Left renal pelvis (tissue), 4 donors: ENCODE measurements around the gene ARHGEF12. TPM values are rescaled to one million over a fixed set of nuclear protein-coding genes. Genes with fewer than 3 reads are reported as not detected.
"Not testable (repeated sequence)": the region's sequence is repeated elsewhere in the genome, so short reads cannot be mapped to it uniquely, and the experiment has no call there.

Experiments used
- DNase-seq, 4 donors: peaks; one replicate each; pipeline ENCODE4 v3.0.0-alpha.2; 2013; ENCODE audit warnings: low read depth in 4 of 4, low spot score in 3 of 4
- polyA plus RNA-seq, 4 donors: library from polyadenylated mRNA; unstranded; fragments of 120-200 nt; gene quantifications; one replicate each; pipeline ENCODE4 v1.2.1, GENCODE V29; 2013; ENCODE audit not compliant: insufficient read length in 4 of 4

ARHGEF12 gene
- polyA plus RNA-seq, 4 donors = 53.9 to 133 (median 124) TPM

DNA sequence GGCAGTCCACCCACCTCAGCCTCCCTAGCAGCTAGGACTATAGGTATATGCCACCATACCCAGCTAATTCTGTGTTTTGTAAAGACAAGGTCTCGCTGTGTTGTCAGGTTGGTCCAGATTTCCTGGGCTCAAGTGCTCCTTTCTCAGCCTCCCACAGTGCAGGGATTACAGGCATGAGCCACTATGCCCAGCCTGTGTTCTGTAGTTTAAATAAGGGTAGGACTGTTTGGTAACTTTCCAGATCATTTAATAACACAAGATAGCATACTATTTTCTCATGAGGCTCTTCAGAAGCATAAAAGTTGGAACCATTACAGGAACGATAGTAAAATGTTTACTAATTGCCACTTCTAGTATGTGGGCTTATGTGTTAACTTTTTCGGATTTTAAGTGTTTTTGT is 137.3 kb downstream of the ARHGEF12 start:
- no peak for DNase-seq

DNA sequence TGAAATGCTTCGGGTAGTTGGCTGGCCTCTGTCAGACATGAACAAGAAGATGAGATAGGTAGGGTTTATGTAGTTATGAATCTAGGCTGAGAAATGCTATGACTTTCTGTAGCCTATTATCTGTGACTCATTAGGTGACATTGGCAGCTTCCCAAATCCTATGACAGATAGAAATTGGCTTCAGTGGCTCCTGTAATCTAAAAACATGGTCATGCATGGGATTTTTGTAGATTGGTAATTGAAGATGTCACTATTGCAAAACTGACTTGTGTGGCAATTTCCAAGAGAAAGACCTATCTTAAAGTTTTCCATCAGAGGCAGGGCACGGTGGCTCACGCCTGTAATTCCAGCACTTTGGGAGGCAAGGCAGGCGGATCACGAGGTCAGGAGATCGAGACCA is 145.9 kb downstream of the ARHGEF12 start:
- DNase-seq = no peak

DNA sequence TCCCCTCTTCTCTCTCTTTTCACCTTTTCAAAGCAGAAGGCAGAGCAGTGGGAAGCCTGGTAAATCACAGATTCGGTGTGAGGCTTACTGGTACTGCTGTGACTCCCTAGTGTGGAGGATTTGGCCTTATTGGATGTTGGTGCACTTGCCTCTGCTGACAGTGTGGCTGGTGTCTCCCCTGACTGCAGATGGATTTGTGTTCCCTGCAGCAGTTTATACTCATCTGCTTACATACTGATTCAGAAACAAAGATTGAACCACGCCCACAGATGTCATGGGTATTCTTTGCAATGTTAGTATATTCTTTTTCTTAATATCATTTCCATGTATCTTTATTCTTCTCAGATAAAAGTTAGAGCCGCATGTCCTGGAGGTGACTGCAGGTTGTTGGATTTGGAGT is 148.5 kb downstream of the ARHGEF12 start:
- DNase-seq = no peak

DNA sequence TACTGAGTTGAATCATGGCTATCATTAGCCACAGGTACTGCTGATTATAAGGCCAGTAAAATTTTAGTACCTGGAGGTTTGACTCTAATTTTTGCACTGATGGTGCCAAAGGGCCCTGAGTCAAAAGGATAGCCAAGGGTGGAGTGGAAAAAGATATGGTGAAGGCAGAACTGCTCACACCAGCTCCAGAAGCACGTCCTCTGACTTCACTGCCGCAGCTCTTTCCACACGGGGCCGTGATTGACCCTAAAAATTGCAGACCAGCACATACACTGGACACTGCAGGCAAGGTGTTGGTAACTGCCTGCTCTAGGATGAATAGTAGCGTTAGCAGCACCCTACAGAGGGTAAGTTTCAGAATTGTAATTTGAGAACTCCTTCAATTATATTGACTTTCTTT is 149.9 kb downstream of the ARHGEF12 start:
- no peak for DNase-seq

DNA sequence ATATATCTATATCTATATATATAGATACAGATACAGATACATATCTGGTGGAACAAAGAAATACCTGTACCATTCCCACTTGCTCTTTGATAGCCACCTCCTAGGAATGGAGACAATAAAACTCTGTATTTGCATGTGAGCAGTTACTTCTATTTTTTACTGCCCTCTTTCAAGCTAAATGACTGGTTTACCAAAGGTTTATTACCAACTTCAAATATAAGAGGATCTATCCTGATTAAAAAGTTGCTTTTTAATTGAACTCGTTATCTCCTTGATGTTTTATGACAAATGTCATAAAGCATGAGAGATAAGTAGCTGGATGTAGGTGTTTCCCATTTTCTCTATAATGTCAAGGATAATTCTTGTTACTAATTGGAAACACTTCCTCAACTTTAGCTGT is 153.6 kb downstream of the ARHGEF12 start:
- no peak for DNase-seq

DNA sequence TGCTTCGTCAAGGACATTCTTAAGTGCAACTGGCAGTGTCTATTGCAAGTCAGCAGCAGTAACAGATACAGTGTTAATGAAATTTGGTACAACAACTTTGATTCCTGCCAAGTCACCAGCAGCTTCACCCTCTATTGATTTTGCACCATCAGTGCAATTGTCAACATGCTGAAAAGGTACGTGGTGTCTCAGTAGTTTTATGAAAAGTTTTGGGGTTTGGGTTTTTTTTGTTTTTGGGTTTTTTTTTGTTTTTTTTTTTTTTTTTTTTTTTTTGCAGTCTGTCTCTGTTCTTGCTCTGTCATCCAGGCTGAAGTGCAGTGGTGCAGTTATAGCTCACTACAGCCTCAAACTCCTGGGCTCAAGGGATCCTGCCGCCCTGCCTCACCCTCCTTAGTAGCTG is 156.3 kb downstream of the ARHGEF12 start:
- no peak for DNase-seq

DNA sequence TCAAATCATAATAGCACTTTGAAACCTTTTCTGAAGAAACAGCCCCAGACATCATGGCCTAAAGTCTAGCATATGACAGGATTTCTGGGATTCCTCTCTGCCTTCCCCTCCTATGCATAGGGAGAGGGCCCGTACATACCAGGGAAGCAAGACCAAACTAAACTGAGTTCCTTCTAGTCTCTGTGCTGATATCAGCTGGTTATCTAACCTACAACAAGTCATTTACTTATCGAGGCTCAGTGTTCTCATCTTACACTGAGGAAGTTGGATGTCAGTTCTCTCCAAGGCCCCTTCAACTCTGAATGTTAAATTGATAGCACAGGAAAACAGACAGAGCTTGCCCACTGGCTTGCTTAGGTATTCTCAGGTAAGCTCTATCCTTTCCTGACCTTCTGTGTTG is 158.4 kb downstream of the ARHGEF12 start:
- DNase-seq = no peak

DNA sequence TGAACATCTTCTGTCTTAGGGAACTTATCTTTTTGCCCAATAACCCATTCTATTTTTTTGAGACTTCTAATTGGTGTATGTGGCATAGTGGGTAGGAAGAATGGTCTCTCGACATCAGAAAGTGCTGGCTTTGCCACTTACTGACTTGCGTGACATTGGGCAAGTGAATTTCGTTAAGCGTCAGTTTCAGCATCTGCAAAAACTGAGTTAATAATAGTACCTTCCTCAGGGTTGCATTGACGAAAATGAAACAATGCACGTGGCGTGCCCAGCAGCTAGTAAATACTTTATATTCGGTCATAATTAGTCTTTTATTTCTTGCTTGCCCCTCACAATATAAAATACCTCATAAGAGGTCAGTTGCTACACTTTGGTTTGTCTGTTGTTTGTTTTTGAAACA is 162.9 kb downstream of the ARHGEF12 start:
- no peak for DNase-seq

DNA sequence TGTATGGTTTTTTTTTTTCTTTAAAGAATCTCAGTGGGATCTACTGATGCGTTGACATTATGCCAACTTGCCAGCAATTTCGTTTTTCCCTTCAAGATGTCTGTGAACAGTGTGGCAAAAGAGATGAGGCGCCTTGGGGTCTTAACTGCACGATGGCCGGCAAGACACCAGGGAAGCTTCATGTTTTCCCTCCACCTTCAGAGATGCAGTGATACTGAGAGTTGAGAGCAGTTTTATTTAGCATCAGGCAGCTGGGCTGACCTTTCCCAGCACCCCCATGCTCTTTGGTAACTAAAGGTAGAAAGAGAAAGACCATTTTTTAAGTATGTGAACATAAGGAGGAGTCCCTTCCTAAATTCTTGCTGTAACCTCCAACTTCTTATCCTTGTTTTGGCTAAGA is 163.6 kb downstream of the ARHGEF12 start:
- DNase-seq = no peak

DNA sequence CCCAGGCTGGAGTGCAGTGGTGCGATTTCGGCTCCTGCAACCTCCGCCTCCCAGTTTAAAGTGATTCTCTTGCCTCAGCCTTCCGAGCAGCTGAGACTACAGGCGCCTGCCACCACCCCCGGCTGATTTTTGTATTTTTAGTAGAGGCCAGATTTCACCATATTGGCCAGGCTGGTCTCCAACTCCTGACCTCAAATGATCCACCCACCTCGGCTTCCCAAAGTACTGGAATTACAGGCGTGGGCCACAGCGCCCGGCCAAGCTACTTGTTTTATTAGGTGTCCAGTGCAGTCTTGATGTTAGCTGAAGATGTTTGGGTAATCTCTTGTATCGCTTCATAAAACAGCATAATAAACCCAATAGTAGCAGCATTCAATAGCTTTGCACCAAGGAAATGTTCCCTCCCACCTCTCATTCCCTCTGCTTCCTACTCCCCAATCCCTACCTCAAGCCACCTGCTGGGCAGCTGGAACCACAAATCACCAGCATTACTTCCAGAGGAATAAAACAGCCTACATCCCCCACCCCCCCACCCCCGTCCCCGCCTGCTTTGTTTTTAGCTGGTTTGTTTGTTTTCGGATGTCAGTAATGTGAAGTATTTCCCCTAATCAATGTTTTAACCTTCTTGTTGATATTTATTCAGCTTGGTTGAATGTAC is 164.3 kb downstream of the ARHGEF12 start:
- DNase-seq = no peak

DNA sequence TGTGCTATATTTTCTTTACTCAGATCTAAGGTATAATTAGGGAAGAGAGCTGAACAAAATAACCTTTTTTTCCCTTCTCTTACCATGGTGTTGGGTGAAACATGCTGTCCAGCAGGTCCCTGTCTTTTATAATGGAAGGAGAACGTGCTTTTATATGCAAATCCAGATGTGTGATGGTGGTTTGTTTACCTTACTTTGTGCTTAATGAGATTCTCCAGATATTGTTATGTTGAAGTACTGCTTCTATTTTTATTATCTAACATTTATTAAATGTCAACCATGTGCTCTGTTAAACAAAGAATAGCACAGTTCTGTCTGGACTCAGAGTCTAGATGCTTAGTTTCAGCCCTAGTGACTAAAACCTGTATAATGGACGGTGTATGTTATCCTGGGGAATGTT is 165.2 kb downstream of the ARHGEF12 start:
- no peak for DNase-seq

DNA sequence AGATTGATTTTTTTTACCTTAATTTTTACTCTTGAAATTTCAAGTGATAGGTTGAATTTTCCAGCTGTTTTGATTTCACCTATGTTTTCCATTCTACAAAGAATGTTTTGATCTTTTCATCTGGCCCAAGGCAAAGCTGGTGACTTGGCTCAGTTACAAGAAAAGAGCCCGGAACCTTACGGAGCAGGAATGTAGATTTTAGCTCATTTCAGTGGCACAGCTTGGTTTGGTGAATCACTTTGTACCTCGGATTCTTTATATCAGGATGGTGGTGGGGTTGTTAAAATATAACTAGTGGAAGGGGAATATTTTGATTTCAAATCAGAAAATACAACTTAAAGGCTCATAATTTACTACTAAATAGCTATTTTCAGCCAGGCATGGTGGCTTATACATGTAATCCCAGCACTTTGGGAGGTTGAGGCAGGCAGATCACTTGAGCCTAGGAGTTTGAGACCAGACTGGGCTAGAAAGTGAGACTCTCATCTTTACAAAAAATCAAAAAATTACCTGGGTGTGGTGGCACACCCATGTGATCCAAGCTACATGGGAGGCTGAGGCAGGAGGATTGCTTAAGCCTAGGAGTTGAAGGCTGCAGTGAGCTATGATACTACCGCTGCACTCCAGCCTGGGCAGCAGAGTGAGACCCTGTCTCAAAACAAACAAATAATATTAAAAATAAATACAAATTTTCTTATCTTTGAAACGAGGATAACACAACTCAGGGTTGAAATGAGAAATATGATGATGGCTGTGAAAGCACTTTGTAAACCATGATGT is 166.0 kb downstream of the ARHGEF12 start:
- DNase-seq = no peak

DNA sequence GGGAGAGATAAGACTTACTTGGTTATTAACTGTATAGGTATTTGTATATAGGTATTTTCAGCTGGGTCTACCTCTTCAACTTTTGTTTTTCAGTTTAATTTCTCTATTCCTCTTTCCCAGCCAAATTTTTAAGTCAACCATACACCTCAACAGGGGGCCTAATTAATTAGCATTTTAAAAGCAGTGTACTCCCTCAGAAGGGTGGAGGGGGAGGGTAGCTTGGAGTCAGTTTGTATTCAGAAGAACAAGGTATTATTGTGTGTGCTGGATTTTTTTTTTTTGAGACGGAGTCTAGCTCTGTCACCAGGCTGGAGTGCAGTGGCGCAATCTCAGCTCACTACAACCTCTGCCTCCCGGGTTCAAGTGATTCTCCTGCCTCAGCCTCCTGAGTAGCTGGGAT is 167.3 kb downstream of the ARHGEF12 start:
- not testable (repeated sequence) for DNase-seq

DNA sequence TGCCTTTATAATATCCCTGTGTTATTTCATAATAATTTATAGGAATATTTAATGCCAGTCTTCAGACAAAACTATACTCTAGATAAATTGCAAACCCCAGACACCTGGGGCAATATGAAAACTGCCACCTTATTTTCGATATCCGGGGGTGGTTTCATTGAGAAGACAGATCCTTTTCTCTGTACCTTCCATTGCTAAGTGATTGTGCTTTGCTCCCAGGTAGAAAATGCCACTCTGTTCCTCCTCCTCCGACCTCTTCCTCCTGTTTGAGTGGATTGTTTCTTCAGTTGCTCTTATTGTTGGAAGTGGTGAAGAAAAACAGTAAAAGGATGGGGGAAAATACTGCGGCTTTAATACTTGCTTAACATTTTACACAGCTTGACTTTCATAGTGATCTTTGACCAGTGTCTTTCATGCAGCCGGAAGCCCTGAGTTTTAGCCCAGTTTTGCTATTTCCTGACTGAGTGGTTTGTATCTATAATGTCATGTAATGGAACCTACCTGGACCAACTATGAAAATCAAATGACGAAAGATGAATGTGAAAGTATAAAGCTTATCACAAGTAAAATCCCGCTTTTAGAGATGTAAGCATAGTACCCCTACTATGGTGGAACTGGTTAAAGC is 169.7 kb downstream of the ARHGEF12 start:
- no peak for DNase-seq

DNA sequence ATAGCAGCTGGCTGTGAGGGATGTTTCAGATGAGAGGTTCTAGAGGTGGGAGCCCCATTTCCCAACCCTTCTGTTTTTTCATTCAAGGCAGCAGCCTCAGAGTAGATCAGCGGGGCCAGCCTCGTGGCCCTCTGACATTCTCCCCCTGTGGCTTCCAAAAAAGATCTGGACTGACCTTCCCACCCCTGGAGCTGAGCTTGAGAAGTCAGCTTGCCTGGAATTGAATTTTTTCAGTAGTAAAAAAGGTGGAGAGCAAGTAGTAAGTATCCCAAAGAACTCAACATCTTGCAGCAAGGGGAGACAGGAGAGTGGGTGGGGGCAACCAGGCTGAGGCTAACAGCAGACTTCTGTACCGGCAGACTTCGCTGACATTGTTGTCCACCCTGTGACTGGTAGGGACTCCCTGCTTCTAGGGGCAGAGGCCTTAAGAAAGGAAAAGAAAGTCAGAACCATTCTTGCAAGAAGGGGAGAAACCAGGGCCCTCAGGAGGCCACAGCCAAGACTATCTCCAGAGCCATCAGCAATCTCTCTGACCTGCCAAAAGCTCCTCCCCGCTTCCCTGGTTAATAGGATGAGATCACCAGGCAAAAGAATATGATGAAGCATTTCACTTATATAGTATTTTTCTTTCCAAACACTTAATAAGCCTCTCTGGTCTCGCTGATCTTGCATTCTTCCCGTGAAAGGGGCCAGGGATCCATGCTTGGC is 173.3 kb downstream of the ARHGEF12 start:
- DNase-seq = no peak

DNA sequence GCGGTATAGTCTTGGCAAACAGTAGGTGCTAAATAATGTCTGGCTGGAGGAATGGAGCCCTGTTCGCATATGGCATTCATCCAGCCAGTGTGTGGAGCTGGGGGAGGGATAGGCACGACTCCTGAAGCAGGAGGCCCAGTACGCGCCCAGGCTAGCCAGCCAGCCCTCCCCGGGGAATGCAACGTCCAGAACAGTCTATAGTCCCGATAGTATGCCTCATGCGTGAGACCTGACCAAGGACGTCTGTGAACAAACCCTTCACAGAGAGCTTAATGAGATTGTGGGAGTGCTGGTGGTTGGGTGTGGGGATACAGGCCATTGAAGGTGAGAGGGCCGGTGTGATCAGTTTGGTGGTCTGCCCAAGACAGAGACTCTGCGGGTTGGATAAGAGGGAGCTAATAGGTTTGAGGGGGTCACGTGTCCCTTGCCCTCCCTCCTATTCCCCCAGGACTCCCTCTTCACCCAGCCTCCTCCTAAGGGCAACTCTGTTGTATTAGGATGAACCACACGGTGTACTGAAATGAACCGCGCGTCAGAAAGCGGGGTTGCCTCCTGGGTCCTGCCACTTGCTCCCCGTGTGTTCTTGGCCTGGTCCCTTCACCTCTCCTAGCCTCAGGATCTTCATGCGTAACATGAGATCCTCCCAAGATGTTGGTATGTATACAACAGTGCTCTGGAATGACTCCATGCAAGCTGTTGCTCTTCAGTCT is 174.3 kb downstream of the ARHGEF12 start:
- DNase-seq = no peak

DNA sequence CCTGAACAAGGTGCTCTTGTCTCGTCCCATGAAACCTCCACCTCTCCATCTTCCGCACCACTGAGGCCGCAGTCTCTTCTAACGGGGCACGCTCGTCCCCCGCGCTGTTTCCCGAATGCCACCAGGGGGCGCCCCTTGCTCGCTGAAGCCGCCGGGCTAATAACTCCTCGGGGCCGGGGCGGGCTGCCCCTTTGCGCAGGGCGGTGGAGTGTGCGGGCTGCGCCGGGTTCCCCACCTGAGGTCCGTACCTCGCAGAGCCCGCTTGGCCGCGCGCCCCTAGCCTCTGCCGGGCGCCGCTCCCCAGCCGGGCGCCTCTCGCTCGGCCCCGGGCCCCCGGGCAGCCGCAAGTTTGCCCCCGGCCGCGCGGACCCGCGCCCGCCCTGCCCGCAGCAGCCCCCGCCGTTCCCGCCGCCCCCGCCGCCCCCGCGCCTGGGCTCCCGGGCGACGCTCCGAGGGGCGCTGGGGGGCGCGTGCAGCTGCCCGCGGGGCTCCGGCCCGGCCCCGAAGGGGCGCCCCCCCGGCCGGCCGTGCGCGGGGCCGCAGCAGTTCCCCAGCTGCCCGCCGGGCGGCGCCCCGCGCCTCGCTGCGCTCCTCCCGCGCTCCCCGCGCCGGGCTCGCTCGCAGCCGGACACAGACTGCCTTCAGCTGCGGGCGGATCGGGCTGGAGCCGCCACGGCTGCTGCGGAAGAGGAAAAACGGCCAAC is 175.1 kb downstream of the ARHGEF12 start, which contains the start of gene GRIK4:
Gene GRIK4, plus strand, starts transcription at position 633 of the 704 bp plus-strand sequence. CDS start 148,571 bp downstream, outside the sequence.
- DNase-seq = peak in 3 of 4 donors; percentile 51 to 63 (median 57)

DNA sequence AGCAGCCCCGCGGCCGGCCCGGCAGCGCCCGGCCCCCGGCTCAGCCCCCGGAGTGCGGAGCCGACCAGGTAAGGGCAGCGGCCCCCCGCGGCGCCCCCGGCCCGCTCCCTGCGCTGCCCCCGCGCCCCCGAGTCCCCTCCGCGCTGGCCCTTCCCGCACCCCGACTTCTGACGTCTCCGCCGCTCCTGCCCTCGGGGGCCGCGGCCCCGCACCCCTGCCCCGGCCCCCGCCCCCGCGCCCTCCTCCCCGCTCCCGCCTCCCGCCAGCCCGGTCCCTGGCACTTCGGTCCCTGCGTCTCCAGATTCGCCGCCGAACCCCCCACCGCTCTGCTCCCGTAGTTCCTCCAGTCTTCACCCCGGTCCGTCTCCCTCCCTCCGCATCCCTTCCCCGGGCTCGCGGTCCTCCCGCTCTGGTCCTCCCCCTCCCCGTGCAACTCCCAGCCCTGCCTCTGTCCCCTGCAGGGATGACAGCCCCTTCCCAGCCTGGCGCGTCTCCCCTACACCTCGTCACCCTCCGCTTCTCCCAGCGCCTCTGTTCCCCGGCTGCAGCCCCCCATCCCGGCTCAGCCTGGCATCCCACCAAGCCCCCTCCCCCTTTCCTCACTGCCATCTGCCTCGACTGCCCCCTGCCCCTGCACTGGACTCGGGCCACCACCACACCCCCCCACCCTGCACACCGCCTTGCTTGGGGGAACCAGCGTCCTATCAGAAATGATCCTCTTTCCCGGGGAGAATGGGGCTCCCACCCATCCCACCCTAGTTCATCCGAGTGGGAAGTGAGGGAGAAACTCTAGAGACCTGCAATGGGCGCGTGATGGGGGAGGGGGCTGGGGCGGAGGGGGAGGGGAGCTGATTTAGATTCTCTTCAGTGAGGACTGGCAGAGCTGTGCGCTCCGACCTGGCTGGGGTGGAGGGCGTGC is 175.9 kb downstream of the ARHGEF12 start:
- DNase-seq = no peak
